IPS-15b (cell line): Measurements from ENCODE around the gene SQSTM1.

ENCODE experiments used
- H3K27me3 ChIP-seq: one replicate; pipeline ENCODE4 v1.6.1; 2013; ENCODE audit warnings: low read length; ENCODE audit not compliant: control insufficient read depth, insufficient read depth
- H3K36me3 ChIP-seq: one replicate; pipeline ENCODE4 v1.6.1; 2013; ENCODE audit warnings: low read length; ENCODE audit not compliant: control insufficient read depth, insufficient read depth
- H3K4me1 ChIP-seq: one replicate; pipeline ENCODE4 v1.6.1; 2013; ENCODE audit warnings: mild to moderate bottlenecking, low read length; ENCODE audit not compliant: control insufficient read depth, insufficient read depth
- H3K4me3 ChIP-seq: one replicate; pipeline ENCODE4 v1.5.1; 2013; ENCODE audit warnings: low read depth, low read length
- H3K9ac ChIP-seq: one replicate; pipeline ENCODE4 v1.6.1; 2013; ENCODE audit warnings: low read depth, mild to moderate bottlenecking, low read length
- H3K9me3 ChIP-seq: one replicate; pipeline ENCODE4 v1.6.1; 2013; ENCODE audit warnings: mild to moderate bottlenecking, low read length; ENCODE audit not compliant: control insufficient read depth, insufficient read depth

The SQSTM1 gene

DNA sequence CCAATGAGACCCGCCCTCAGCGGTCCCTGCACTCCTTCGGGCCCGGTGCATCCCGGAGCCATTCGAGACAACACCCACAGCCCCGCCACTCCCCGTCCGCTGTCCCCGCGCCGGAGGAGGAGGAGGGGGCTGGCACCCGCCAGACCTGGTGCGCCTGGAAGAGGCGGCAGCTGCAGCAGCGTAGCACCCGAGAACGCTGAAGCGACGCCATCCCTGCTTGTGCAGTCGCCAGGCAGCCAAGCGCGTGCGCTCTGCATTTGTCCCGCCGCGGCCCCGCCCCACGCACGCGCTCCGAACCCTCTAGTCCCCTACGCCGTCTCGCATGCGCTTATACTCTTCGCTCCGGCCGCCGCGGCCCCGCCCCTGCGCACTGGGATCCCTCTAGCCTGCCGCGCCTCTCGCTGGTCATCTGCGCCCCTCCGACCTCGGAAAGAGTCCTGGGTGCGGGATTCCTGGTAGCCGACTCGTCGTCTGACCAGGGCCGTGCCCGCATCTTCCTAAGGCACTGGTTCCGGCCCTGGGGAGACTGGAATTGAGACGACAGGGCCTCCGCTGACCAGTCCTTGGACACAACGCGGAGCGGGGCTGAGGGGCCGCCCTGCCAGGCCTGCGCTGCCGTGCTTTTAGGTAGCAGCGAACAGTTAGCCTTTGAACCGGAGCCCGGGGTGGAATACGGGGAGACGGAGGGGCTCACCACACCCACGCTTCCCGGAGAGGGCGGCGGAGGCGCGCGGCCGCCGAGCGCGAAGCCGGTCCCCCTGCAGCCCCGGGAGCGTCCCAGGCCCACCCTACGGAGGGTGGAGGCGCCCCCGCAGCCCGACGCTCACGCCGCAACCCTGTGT, 38.1 kb downstream of the SQSTM1 start, which contains the start of gene MRNIP:
MRNIP (minus strand) TSS at position 232 of the 842 bp plus-strand sequence; CDS start at position 211, 21 bp downstream.
- H3K9me3 ChIP-seq = no peaks in the 10 kb centered on the region
- peak within 1 kb of the TSS; percentile 85 for H3K9ac ChIP-seq
- peak within 1 kb of the TSS; percentile 85 for H3K4me3 ChIP-seq
- no peaks in the 10 kb centered on the region for H3K27me3 ChIP-seq
- peaks cover 10% of the 10 kb centered on the region for H3K36me3 ChIP-seq
- no peaks in the 10 kb centered on the region for H3K4me1 ChIP-seq

DNA sequence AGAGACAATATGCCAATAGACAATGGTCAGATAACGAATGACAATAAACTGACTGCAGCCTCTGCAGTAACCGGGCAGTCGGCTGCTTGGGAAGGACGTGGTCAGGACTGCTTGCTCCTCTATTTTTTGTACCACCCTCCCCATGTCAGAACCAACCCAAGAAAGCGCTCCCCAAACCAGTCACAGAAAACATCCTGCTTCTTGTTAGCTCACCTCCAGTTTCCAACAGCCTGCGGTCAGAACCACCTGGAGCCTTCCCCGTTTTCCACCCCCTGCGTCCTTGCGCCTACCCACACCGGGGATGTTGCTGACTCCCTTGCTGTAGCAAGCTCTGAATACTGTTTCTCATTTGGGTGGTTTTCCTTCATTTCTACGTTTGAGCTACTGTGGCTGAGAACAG, 39.6 kb downstream of the SQSTM1 start:
- Histone ChIP-seq H3K27me3 (no peaks in the 10 kb centered on the region), H3K4me3 (no peak overlapping the region), H3K9me3 (no peaks in the 10 kb centered on the region), H3K4me1 (no peaks in the 10 kb centered on the region), H3K36me3 (peaks cover 17% of the 10 kb centered on the region), H3K9ac (no peak overlapping the region)

GRCh38 chr5:179862296-179862695, 41.6 kb downstream of the SQSTM1 start:
- Histone ChIP-seq H3K27me3 (no peaks in the 10 kb centered on the region), H3K4me1 (no peaks in the 10 kb centered on the region), H3K4me3 (no peak overlapping the region), H3K9me3 (no peaks in the 10 kb centered on the region), H3K9ac (no peak overlapping the region), H3K36me3 (peaks cover 22% of the 10 kb centered on the region)

- H3K4me3 ChIP-seq = no peak overlapping the region
- H3K4me1 ChIP-seq = no peaks in the 10 kb centered on the region
- peaks cover 22% of the 10 kb centered on the region for H3K36me3 ChIP-seq
- no peak overlapping the region for H3K9ac ChIP-seq
- no peaks in the 10 kb centered on the region for H3K27me3 ChIP-seq
- no peaks in the 10 kb centered on the region for H3K9me3 ChIP-seq
These were observed 42.2 kb downstream of the SQSTM1 start for GRCh38 chr5:179862891-179863290.

- Histone ChIP-seq H3K4me1 (no peaks in the 10 kb centered on the region), H3K36me3 (peaks cover 23% of the 10 kb centered on the region), H3K9ac (no peak overlapping the region), H3K4me3 (no peak overlapping the region), H3K27me3 (no peaks in the 10 kb centered on the region), H3K9me3 (no peaks in the 10 kb centered on the region)
These were observed 42.9 kb downstream of the SQSTM1 start for GRCh38 chr5:179863449-179864085.

- Histone ChIP-seq H3K9ac (no peak overlapping the region), H3K27me3 (no peaks in the 10 kb centered on the region), H3K9me3 (no peaks in the 10 kb centered on the region), H3K36me3 (peaks cover 29% of the 10 kb centered on the region), H3K4me1 (no peaks in the 10 kb centered on the region), H3K4me3 (no peak overlapping the region)
These were observed 44.0 kb downstream of the SQSTM1 start for GRCh38 chr5:179864686-179865085.

DNA sequence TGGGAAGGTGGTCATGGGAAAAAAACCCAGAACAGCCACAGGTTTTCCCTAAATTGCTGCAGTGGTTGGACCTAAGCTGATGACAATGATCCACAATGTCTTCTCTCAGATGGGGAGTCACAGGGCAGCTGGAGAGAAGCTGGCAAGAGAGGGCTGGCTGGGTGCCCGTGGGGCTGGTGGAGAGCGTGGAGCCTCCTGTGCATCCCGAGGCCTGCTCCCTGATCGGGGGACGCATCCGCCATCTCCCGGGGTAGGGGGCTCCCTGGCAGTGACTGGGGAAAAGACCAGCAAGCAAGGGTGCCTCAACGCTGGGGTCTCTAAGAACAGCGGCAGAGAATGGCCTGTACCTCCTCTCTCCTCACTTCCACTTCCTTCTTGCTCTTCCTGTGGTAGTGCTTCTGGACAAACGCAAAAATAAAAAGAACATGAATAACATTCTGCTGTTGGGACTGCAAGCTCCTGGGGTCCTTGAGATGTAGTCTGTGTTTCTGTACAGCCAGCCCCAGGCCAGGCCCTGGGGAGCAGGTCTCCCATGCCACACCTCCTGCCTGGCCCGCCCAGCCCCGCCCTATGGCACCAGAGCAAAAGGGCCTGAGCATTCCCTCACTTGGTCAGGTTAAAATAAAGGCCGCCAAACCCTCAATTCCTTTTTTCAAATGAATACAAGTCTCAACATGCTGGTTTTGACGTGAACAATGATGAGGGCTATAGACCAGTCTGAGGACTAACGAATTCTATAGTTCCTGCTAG, 45.0 kb downstream of the SQSTM1 start:
- Histone ChIP-seq H3K36me3 (peaks cover 36% of the 10 kb centered on the region), H3K27me3 (no peaks in the 10 kb centered on the region), H3K4me3 (no peak overlapping the region), H3K9me3 (no peaks in the 10 kb centered on the region), H3K4me1 (no peaks in the 10 kb centered on the region), H3K9ac (no peak overlapping the region)

GRCh38 chr5:179866241-179867078, 45.8 kb downstream of the SQSTM1 start:
- peaks cover 36% of the 10 kb centered on the region for H3K36me3 ChIP-seq
- no peaks in the 10 kb centered on the region for H3K9me3 ChIP-seq
- H3K9ac ChIP-seq = no peak overlapping the region
- H3K27me3 ChIP-seq = no peaks in the 10 kb centered on the region
- no peak overlapping the region for H3K4me3 ChIP-seq
- H3K4me1 ChIP-seq = no peaks in the 10 kb centered on the region

GRCh38 chr5:179867079-179867465, 46.4 kb downstream of the SQSTM1 start:
- Histone ChIP-seq H3K9me3 (no peaks in the 10 kb centered on the region), H3K27me3 (no peaks in the 10 kb centered on the region), H3K4me1 (no peaks in the 10 kb centered on the region), H3K9ac (no peak overlapping the region), H3K4me3 (no peak overlapping the region), H3K36me3 (peaks cover 36% of the 10 kb centered on the region)

- no peaks in the 10 kb centered on the region for H3K27me3 ChIP-seq
- no peak overlapping the region for H3K4me3 ChIP-seq
- H3K36me3 ChIP-seq = peaks cover 36% of the 10 kb centered on the region
- H3K9ac ChIP-seq = no peak overlapping the region
- H3K4me1 ChIP-seq = no peaks in the 10 kb centered on the region
- no peaks in the 10 kb centered on the region for H3K9me3 ChIP-seq
These were observed 46.8 kb downstream of the SQSTM1 start for GRCh38 chr5:179867476-179867875.

- H3K4me1 ChIP-seq = no peaks in the 10 kb centered on the region
- no peak overlapping the region for H3K9ac ChIP-seq
- H3K27me3 ChIP-seq = no peaks in the 10 kb centered on the region
- no peaks in the 10 kb centered on the region for H3K9me3 ChIP-seq
- H3K4me3 ChIP-seq = no peak overlapping the region
- H3K36me3 ChIP-seq = peaks cover 36% of the 10 kb centered on the region
These were observed 47.8 kb downstream of the SQSTM1 start for GRCh38 chr5:179868541-179868940.
